SKM-1 treated with dmso at 0.1 percent for 144 hours (cell line): ENCODE results near the gene PTPRM.

ENCODE experiments used
- DNase-seq: peaks from one replicate; lab custom pipeline; 2025; ENCODE audit not compliant: unreplicated experiment; lab: John Stamatoyannopoulos, UW

The PTPRM gene

GRCh38 chr18:7663366-7664312 lies 96.5 kb downstream of the PTPRM start:
- DNase-seq, result no peak

- no peak for DNase-seq
Observed at GRCh38 chr18:7666195-7666776, 99.2 kb downstream of the PTPRM start.

GRCh38 chr18:7668392-7668791 lies 101.3 kb downstream of the PTPRM start:
- DNase-seq, result no peak

- DNase-seq, result no peak
Observed at GRCh38 chr18:7669361-7669760, 102.2 kb downstream of the PTPRM start.

- DNase-seq, result no peak
Observed at GRCh38 chr18:7671105-7671504, 104.0 kb downstream of the PTPRM start.

GRCh38 chr18:7676253-7676873 lies 109.2 kb downstream of the PTPRM start:
- DNase-seq, result no peak

GRCh38 chr18:7677001-7677400 lies 109.9 kb downstream of the PTPRM start:
- DNase-seq, result no peak

- DNase-seq, result no peak
Observed at GRCh38 chr18:7677424-7677823, 110.3 kb downstream of the PTPRM start.

GRCh38 chr18:7678389-7678788 lies 111.3 kb downstream of the PTPRM start:
- DNase-seq, result no peak

GRCh38 chr18:7678801-7679200 lies 111.7 kb downstream of the PTPRM start:
- no peak for DNase-seq

GRCh38 chr18:7681298-7681697 lies 114.2 kb downstream of the PTPRM start:
- DNase-seq, result no peak

- DNase-seq, result no peak
Observed at GRCh38 chr18:7682321-7682720, 115.2 kb downstream of the PTPRM start.

GRCh38 chr18:7683753-7684152 lies 116.6 kb downstream of the PTPRM start:
- DNase-seq, result no peak

GRCh38 chr18:7684357-7684756 lies 117.2 kb downstream of the PTPRM start:
- DNase-seq, result no peak

- no peak for DNase-seq
Observed at GRCh38 chr18:7684966-7685365, 117.8 kb downstream of the PTPRM start.

- no peak for DNase-seq
Observed at GRCh38 chr18:7686278-7686677, 119.2 kb downstream of the PTPRM start.

- no peak for DNase-seq
Observed at GRCh38 chr18:7688580-7688979, 121.5 kb downstream of the PTPRM start.

GRCh38 chr18:7691206-7691605 lies 124.1 kb downstream of the PTPRM start:
- no peak for DNase-seq

GRCh38 chr18:7696780-7697179 lies 129.7 kb downstream of the PTPRM start:
- DNase-seq, result no peak

- DNase-seq, result no peak
Observed at GRCh38 chr18:7697306-7697705, 130.2 kb downstream of the PTPRM start.

- DNase-seq, result no peak
Observed at GRCh38 chr18:7711495-7711894, 144.4 kb downstream of the PTPRM start.

GRCh38 chr18:7720395-7720794 lies 153.3 kb downstream of the PTPRM start:
- no peak for DNase-seq
